ENCODE results near the gene ABCC4. TPM values are rescaled to one million over a fixed set of nuclear protein-coding genes. Genes with fewer than 3 reads are reported as not detected.

The ABCC4 gene
- total RNA-seq, 1 experiment from 2014 or later, result 26.3 TPM

GRCh38 chr13:95229855-95230254 is 71.4 kb downstream of the ABCC4 start:
- H3K79me2 ChIP-seq (ENCODE audit: insufficient read depth, low read length), result peaks cover 16% of the 10 kb centered on the region
- H3K9ac ChIP-seq (ENCODE audit: low read length), result no peak overlapping the region
- H3K27ac ChIP-seq (ENCODE audit: low read depth, low read length), result no peak overlapping the region
- no peak overlapping the region for H2AFZ ChIP-seq (ENCODE audit: low read depth, low read length, poor library complexity, severe bottlenecking)
- intact Hi-C loops (cut with micrococcal nuclease), result no loop called here
- H3K9me2 ChIP-seq (ENCODE audit: insufficient read depth), result no peaks in the 10 kb centered on the region; the same call in 1 of the 2 replicates
- H3K4me3 ChIP-seq (replicated peaks in 1 of 2; ENCODE audit: low read depth in 1 of 2, low read length in 2 of 2), result no peak overlapping the region
- no peaks in the 10 kb centered on the region for H3K36me3 ChIP-seq (ENCODE audit: control insufficient read depth in 1 of 2, insufficient read depth in 2 of 2, low read length in 2 of 2)
- ChIA-PET CTCF (no interaction called here), RAD21 (ENCODE audit: low non-redundant PET in 1 of 2, low total read pairs in 2 of 2, uncharacterized antibody in 2 of 2, unreplicated experiment in 2 of 2) (no interaction called here), POLR2A (no interaction called here)
- H3K4me1 ChIP-seq (ENCODE audit: control insufficient read depth in 1 of 2, insufficient read depth in 2 of 2, low read length in 2 of 2), result no peaks in the 10 kb centered on the region
- no peak overlapping the region for H3K4me2 ChIP-seq (ENCODE audit: low read length)
- no peak for DNase-seq (ENCODE audit: low read depth, low spot score)
- no peaks in the 10 kb centered on the region for H3K9me3 ChIP-seq (ENCODE audit: control insufficient read depth in 1 of 2, insufficient read depth in 1 of 2, low read depth in 1 of 2, low read length in 2 of 2)
- peaks cover 5% of the 10 kb centered on the region; the same call in 1 of the 2 replicates for H4K20me1 ChIP-seq (ENCODE audit: insufficient read depth)
- no peak for ATAC-seq
- TF ChIP-seq SIN3A (IDR thresholded peaks at IDR 0.05; ENCODE audit: low read depth) (no peak), ZFX (IDR thresholded peaks at IDR 0.05) (no peak), JUND (IDR thresholded peaks at IDR 0.05) (no peak), POLR2AphosphoS5 (IDR thresholded peaks at IDR 0.05; ENCODE audit: low read depth, low read length) (no peak), TCF7L2 (IDR thresholded peaks at IDR 0.05; ENCODE audit: borderline replicate concordance, extremely low read depth, insufficient read depth, insufficient read length) (no peak), EGR1 (IDR thresholded peaks at IDR 0.05; ENCODE audit: low read depth) (no peak), RAD21 (IDR thresholded peaks at IDR 0.05; ENCODE audit: low read depth) (no peak)
- no peaks in the 10 kb centered on the region for H3K27me3 ChIP-seq (ENCODE audit: insufficient read depth, low read length)
- no TSS peak for BruUV-seq (replicated peaks)

- Histone ChIP-seq H3K9me2 (ENCODE audit: insufficient read depth) (no peaks in the 10 kb centered on the region), H3K27ac (ENCODE audit: low read depth, low read length) (no peak overlapping the region), H4K20me1 (ENCODE audit: insufficient read depth) (peaks cover 6% of the 10 kb centered on the region), H2AFZ (ENCODE audit: low read depth, low read length, poor library complexity, severe bottlenecking) (no peak overlapping the region), H3K79me2 (ENCODE audit: insufficient read depth, low read length) (peaks cover 22% of the 10 kb centered on the region), H3K9me3 (ENCODE audit: control insufficient read depth in 1 of 2, insufficient read depth in 1 of 2, low read depth in 1 of 2, low read length in 2 of 2) (no peaks in the 10 kb centered on the region), H3K4me1 (ENCODE audit: control insufficient read depth in 1 of 2, insufficient read depth in 2 of 2, low read length in 2 of 2) (no peaks in the 10 kb centered on the region), H3K36me3 (ENCODE audit: control insufficient read depth in 1 of 2, insufficient read depth in 2 of 2, low read length in 2 of 2) (no peaks in the 10 kb centered on the region), H3K27me3 (ENCODE audit: insufficient read depth, low read length) (no peaks in the 10 kb centered on the region), H3K4me2 (ENCODE audit: low read length) (no peak overlapping the region), H3K9ac (ENCODE audit: low read length) (no peak overlapping the region), H3K4me3 (replicated peaks in 1 of 2; ENCODE audit: low read depth in 1 of 2, low read length in 2 of 2) (no peak overlapping the region)
- ChIA-PET POLR2A (no interaction called here), RAD21 (ENCODE audit: low non-redundant PET in 1 of 2, low total read pairs in 2 of 2, uncharacterized antibody in 2 of 2, unreplicated experiment in 2 of 2) (no interaction called here), CTCF (no interaction called here)
- intact Hi-C loops (cut with micrococcal nuclease), result no loop called here
- BruUV-seq (replicated peaks), result no TSS peak
- TF ChIP-seq FOSL1 (IDR thresholded peaks at IDR 0.05; ENCODE audit: low read depth) (no peak), ZBTB33 (IDR thresholded peaks at IDR 0.05; ENCODE audit: extremely low read depth, insufficient replicate concordance, low read length) (no peak), ELF1 (IDR thresholded peaks at IDR 0.05; ENCODE audit: borderline replicate concordance, low read depth) (no peak), POLR2AphosphoS5 (IDR thresholded peaks at IDR 0.05; ENCODE audit: low read depth, low read length) (no peak), ZNF274 (IDR thresholded peaks at IDR 0.05; ENCODE audit: low read depth, low read length) (no peak), JUND (IDR thresholded peaks at IDR 0.05) (no peak), SP1 (IDR thresholded peaks at IDR 0.05; ENCODE audit: low read depth) (no peak)
- TF ChIP-seq, protein P1, sequence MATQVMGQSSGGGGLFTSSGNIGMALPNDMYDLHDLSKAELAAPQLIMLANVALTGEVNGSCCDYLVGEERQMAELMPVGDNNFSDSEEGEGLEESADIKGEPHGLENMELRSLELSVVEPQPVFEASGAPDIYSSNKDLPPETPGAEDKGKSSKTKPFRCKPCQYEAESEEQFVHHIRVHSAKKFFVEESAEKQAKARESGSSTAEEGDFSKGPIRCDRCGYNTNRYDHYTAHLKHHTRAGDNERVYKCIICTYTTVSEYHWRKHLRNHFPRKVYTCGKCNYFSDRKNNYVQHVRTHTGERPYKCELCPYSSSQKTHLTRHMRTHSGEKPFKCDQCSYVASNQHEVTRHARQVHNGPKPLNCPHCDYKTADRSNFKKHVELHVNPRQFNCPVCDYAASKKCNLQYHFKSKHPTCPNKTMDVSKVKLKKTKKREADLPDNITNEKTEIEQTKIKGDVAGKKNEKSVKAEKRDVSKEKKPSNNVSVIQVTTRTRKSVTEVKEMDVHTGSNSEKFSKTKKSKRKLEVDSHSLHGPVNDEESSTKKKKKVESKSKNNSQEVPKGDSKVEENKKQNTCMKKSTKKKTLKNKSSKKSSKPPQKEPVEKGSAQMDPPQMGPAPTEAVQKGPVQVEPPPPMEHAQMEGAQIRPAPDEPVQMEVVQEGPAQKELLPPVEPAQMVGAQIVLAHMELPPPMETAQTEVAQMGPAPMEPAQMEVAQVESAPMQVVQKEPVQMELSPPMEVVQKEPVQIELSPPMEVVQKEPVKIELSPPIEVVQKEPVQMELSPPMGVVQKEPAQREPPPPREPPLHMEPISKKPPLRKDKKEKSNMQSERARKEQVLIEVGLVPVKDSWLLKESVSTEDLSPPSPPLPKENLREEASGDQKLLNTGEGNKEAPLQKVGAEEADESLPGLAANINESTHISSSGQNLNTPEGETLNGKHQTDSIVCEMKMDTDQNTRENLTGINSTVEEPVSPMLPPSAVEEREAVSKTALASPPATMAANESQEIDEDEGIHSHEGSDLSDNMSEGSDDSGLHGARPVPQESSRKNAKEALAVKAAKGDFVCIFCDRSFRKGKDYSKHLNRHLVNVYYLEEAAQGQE (IDR thresholded peaks at IDR 0.05; ENCODE audit: low read depth), result no peak
- TF ChIP-seq, protein P2, sequence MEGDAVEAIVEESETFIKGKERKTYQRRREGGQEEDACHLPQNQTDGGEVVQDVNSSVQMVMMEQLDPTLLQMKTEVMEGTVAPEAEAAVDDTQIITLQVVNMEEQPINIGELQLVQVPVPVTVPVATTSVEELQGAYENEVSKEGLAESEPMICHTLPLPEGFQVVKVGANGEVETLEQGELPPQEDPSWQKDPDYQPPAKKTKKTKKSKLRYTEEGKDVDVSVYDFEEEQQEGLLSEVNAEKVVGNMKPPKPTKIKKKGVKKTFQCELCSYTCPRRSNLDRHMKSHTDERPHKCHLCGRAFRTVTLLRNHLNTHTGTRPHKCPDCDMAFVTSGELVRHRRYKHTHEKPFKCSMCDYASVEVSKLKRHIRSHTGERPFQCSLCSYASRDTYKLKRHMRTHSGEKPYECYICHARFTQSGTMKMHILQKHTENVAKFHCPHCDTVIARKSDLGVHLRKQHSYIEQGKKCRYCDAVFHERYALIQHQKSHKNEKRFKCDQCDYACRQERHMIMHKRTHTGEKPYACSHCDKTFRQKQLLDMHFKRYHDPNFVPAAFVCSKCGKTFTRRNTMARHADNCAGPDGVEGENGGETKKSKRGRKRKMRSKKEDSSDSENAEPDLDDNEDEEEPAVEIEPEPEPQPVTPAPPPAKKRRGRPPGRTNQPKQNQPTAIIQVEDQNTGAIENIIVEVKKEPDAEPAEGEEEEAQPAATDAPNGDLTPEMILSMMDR (IDR thresholded peaks at IDR 0.05 in 2 of 3, conservative IDR thresholded peaks at IDR 0.05 in 1 of 3; ENCODE audit: borderline replicate concordance in 1 of 3, insufficient read depth in 1 of 3, low read depth in 2 of 3, low read length in 2 of 3), result no peak
- DNase-seq (ENCODE audit: low read depth, low spot score), result no peak
- no peak for ATAC-seq
These were observed 73.1 kb downstream of the ABCC4 start for GRCh38 chr13:95228130-95228529.
